ENCODE results near the gene CORIN.

CORIN gene

DNA sequence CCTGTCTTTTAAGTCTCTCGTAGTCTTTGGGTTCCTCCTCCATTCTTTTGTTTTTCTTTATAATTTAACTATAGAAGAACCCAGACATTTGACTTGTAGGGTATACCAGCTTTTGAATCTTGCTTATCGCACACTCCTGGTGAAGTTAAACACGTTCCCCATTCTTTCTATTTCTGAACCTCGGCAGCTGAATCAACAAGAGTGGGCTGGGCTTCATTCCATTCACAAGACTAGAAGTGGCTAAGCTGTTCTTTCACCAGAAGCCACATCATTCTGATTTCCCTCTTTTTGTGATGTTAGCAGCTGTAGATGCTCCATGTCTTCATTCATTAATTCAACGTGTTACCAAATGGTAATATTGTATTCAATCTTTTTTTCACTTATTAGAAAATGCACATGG lies 167.9 kb downstream of the CORIN start:
- no peak overlapping the region for H3K4me3 Mint-ChIP-seq
- no peak overlapping the region for H3K27ac Mint-ChIP-seq
- H3K9me3 Mint-ChIP-seq = no peaks in the 10 kb centered on the region
- DNase-seq (ENCODE audit: low spot score in 2 of 2) (no peak), ATAC-seq (no peak)
- H3K4me1 Mint-ChIP-seq = no peaks in the 10 kb centered on the region
- no peaks in the 10 kb centered on the region for H3K36me3 Mint-ChIP-seq

DNA sequence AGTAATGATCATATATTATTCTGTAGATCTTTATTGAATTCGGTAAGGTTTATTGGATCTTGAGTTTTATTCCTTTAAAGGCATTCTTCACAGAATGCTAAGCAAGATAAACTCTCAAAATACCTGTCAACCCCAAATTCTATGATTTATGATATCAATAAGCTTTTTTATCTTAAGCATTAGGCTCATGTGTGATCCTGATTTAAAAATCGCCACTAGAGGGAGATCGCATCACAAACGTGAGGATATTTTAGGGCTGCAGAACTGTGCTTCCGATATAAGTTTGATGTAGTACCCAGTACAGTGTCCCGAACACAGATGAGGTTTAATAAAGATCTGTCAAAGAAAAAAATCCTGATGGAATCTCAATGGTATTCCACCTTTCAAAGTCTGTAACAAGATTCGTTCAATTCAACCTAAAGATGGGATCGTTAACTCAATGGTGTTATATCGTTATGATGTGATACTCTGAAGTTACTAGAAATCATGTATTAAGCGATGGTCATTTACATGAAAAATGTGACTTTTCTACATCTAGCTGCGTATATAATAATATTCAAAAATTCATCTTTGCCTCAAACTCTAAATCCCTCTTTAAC lies 169.0 kb downstream of the CORIN start:
- Mint-ChIP-seq H3K4me3 (no peak overlapping the region), H3K27ac (no peak overlapping the region), H3K36me3 (no peaks in the 10 kb centered on the region), H3K4me1 (no peaks in the 10 kb centered on the region), H3K9me3 (no peaks in the 10 kb centered on the region)
- DNase-seq (ENCODE audit: low spot score in 2 of 2) (no peak), ATAC-seq (peak; percentile 52)

DNA sequence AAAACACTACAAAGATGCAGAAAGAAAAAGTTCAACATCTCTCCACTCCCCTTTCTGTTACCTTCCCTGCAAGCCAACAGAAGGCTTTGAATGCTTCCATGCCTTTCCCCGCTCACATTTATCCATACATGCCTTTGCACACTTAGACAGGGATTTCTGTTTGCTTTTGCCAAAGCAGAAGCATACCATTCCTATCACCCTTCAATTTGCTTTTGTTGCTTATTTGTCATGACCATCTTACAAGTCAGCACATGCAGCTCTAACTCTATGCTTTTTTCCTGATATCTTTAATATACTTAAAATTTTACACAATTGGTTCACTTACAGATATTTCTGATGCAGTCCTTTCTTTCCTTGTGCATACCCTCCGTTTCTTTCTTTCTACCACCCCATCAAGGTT lies 169.6 kb downstream of the CORIN start:
- no peak for ATAC-seq
- H3K9me3 Mint-ChIP-seq = no peaks in the 10 kb centered on the region
- no peaks in the 10 kb centered on the region for H3K4me1 Mint-ChIP-seq
- DNase-seq (ENCODE audit: low spot score in 2 of 2) = no peak
- H3K4me3 Mint-ChIP-seq = no peak overlapping the region
- H3K27ac Mint-ChIP-seq = no peak overlapping the region
- no peaks in the 10 kb centered on the region for H3K36me3 Mint-ChIP-seq

DNA sequence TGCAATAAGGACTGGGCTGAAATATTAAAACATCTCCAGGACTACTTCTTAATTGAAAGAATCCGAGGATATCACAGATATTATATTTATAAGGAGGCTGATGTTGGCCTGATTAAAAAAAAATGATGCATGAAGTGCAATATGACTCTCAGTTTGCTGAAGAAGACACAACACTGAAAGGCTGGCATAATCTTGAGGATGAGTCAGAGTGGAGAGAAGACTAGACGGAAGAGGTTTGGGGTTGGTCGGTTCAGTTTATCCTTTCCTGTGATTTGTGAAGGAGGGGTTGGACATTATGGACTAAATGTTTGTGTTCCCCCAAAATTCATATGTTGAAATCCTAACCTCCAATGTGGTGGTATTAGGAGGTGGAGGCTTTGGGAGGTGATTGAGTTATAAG lies 170.3 kb downstream of the CORIN start:
- Mint-ChIP-seq H3K36me3 (no peaks in the 10 kb centered on the region), H3K27ac (no peak overlapping the region), H3K4me3 (no peak overlapping the region), H3K9me3 (no peaks in the 10 kb centered on the region), H3K4me1 (no peaks in the 10 kb centered on the region)
- ATAC-seq = no peak
- no peak for DNase-seq (ENCODE audit: low spot score in 2 of 2)

DNA sequence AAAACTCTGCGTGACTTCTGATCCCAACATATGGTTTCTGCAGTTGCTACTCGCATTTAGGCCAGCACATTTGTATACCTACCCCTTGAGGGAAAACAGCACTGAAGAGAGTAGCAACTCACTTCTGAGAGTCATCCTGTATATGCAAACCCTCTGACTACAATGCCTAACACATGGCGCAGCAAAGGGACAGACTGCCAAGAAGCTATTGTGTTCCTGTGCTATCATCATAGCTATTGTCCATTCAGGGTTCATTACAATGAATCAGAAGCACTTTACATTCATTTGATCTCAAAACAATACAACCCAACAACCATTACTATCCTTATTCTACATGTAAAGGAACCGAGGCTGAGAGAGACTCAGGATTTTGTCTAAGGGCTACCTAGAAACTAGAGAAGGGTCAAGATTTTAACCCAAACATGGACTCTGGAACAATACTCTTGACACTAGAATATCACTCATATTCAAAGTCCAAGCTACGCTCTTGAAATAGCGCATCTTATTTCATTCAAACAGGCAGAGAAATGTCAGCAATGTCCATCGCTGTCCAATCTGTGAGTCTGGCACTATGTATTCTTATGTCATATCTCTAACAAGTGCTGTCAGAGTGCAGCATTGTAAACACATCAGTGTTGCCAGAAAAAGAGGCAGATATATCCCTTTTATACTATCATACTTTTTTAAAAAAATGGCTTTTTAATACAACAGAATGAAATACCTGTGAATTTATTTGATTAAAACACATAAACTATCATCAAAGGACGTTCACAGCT lies 173.6 kb downstream of the CORIN start:
- H3K4me1 Mint-ChIP-seq = no peaks in the 10 kb centered on the region
- no peaks in the 10 kb centered on the region for H3K36me3 Mint-ChIP-seq
- H3K9me3 Mint-ChIP-seq = no peaks in the 10 kb centered on the region
- ATAC-seq (no peak), DNase-seq (ENCODE audit: low spot score in 2 of 2) (no peak)
- no peak overlapping the region for H3K4me3 Mint-ChIP-seq
- H3K27ac Mint-ChIP-seq = no peak overlapping the region

DNA sequence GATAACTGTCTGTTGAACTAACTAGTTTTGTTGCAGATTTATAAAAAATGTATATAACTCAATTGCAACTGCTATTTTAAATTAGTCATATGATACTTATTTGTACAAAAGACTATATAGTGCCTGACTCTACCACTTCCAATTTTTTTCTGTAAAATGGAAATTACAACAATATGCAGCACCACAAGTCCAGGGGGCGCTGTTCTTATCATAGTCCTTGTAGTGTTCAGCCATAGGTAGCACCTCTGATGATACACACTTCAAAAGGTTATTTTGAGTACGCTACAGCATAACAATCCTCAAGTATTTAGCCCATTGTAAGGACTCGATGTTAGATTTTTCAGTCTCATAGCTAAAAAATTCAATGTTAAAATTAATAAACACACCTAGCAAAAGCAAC lies 174.9 kb downstream of the CORIN start:
- Mint-ChIP-seq H3K27ac (no peak overlapping the region), H3K9me3 (no peaks in the 10 kb centered on the region), H3K4me3 (no peak overlapping the region), H3K36me3 (no peaks in the 10 kb centered on the region), H3K4me1 (no peaks in the 10 kb centered on the region)
- ATAC-seq = no peak
- DNase-seq (ENCODE audit: low spot score in 2 of 2) = no peak

DNA sequence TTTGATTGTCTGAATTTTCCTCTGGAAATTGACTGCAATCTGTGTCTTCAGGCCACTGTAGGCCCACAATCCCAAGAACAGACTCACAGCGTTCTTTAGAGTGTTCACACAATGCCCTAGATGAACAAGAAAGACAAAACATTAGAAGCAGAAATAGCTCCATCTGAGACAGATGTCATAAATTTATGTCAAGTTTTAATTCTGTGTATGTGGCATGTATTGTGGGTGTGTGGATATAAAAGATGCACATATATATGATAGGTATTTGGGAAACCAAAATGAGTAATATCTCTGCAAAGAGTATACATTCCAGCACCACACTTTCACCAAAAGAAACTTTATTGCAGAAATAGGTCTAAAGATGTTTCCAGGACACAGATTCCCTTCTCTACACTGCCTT lies 176.1 kb downstream of the CORIN start:
- no peaks in the 10 kb centered on the region for H3K4me1 Mint-ChIP-seq
- no peak overlapping the region for H3K4me3 Mint-ChIP-seq
- H3K9me3 Mint-ChIP-seq = no peaks in the 10 kb centered on the region
- DNase-seq (ENCODE audit: low spot score in 2 of 2) (no peak), ATAC-seq (no peak)
- H3K27ac Mint-ChIP-seq = no peak overlapping the region
- H3K36me3 Mint-ChIP-seq = no peaks in the 10 kb centered on the region

DNA sequence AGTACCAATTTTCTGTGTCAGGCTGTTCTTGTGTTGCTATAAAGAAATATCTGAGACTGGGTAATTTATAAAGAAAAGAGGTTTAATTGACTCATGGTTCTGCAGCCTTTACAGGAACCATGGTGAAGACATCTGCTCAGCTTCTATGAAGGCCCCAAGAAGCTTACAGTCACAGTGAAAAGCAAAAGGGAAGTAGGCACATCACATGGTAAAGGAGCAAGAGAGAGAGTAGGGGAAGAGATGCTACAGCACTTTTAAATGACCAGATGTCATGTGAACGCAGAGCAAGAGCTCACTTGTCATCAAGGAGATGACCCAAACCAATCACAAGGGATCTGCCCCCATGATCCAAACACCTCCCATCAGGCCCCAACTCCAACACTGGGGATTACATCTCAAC lies 178.5 kb downstream of the CORIN start:
- no peak for ATAC-seq
- H3K27ac Mint-ChIP-seq = no peak overlapping the region
- no peak overlapping the region for H3K4me3 Mint-ChIP-seq
- no peaks in the 10 kb centered on the region for H3K9me3 Mint-ChIP-seq
- H3K4me1 Mint-ChIP-seq = no peaks in the 10 kb centered on the region
- DNase-seq (ENCODE audit: low spot score in 2 of 2) = no peak
- no peaks in the 10 kb centered on the region for H3K36me3 Mint-ChIP-seq

DNA sequence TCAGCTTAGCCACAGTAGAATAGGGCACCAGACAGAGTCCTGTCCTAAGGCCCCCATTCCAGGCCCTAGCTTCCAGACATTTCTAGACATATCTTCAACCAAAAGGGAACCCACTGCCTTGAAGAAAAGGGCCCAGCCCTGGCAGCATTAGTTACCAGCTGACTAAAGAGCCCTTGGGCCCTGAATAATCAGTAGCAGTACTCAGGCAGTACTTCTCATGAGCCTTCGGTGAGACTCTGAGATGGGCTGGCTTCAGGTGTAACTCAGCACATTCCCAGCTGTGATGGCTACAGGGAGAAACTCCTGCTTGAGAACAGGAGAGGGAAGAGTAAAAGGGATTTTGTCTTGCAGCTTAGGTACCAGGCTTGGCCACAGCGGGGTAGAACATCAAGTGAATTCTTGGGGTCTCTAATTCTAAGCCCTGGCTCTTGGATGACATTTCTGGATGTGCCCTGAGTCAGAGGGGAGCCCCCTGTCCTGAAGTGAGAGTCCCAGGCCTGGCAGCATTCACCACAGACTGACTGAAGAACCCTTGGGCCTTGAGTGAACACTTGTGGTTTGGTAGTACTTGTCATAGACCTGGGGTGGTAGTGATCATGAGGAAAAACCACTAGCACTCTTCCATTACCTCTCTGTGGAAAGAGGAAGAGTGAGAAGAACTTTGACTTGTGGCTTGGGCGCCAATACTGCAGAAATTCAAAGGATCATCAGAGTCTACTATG lies 182.7 kb downstream of the CORIN start:
- ATAC-seq = peak; percentile 51
- H3K4me1 Mint-ChIP-seq = no peaks in the 10 kb centered on the region
- DNase-seq (ENCODE audit: low spot score in 2 of 2) = no peak
- no peaks in the 10 kb centered on the region for H3K36me3 Mint-ChIP-seq
- no peak overlapping the region for H3K27ac Mint-ChIP-seq
- H3K9me3 Mint-ChIP-seq = no peaks in the 10 kb centered on the region
- H3K4me3 Mint-ChIP-seq = no peak overlapping the region

DNA sequence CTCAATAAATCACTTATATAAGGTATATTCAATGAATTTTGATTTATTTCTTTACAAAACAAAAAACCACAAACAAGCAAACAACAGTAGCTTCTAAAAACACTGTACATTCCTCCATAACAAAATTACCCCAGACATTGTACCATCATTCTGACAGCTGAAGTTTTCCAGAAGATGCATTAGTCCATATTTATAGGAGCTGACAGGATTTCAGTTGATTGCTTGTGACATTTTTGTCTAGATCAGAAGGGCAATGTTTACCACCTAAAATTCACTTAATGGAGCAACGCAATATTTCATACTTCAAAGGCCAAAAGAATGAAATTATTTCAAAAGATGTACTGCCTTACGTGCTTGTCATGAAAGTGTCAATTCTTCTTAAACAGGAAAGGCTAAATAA lies 185.8 kb downstream of the CORIN start:
- Mint-ChIP-seq H3K9me3 (no peaks in the 10 kb centered on the region), H3K27ac (no peak overlapping the region), H3K4me1 (no peaks in the 10 kb centered on the region), H3K4me3 (no peak overlapping the region), H3K36me3 (no peaks in the 10 kb centered on the region)
- DNase-seq (ENCODE audit: low spot score in 2 of 2) = no peak
- no peak for ATAC-seq

DNA sequence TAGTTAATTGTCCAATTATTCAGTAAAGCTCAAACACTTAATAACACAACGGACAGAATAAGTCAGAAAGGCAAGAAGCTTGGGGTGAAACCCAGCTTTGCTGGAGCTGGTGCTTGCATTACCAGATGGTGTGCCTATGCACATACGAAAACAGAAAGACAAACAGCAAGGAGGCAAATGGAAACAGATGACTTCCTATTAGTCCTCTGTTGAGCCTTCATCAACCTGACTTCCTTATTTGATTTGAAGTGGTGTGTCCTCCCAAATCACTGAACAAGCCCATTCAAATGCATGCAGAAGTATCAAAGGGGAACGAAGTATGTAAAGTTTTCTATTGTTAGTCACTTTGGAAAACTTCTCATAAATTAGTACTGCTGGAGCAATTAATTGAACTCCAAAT lies 186.6 kb downstream of the CORIN start:
- Mint-ChIP-seq H3K4me3 (no peak overlapping the region), H3K27ac (no peak overlapping the region), H3K36me3 (no peaks in the 10 kb centered on the region), H3K4me1 (no peaks in the 10 kb centered on the region), H3K9me3 (no peaks in the 10 kb centered on the region)
- DNase-seq (ENCODE audit: low spot score in 2 of 2) = no peak
- no peak for ATAC-seq

DNA sequence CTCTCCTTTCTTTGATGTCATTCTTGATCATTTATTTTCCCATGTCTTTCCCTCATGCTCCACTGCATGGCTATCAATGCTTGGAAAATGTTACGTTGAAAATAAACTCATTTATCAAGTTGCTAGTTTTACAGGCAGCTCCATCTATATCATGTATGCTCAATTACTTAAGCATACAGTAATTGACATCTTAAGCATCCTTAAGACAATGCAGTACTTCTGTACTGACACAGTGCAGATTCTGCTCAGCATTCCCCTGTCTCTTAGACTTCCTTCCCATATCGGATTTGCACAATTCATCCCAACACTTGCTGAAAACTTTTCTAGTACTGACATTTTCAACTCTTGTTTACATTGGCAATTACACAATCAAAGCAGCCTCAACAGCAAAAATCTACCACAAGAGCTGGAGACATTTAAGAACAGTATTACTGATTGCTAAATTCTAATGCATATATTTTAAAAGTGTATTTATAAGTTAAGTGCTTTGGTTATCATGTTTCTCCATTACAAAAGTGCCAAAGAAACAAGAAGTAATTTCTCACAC lies 187.2 kb downstream of the CORIN start:
- Mint-ChIP-seq H3K9me3 (no peaks in the 10 kb centered on the region), H3K4me3 (no peak overlapping the region), H3K36me3 (no peaks in the 10 kb centered on the region), H3K27ac (no peak overlapping the region), H3K4me1 (no peaks in the 10 kb centered on the region)
- DNase-seq (ENCODE audit: low spot score in 2 of 2) (no peak), ATAC-seq (no peak)

DNA sequence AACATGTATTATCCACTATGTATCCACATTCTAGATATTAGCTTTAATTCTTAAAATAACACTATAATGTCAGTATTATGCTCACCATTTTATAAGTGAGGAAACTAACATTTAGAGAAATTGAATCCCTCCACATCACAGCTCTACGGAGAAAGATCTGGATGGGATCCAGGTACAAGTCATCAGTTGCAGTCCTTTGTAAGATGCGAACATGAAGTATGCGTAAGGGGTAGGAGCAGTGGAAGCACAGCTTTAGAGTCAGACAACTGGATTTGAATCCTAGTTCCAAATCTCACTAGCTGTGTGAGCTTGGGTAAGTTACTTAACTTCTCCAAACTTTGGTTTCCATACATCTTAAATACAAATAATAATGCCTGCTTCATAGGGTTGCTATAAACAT lies 190.3 kb downstream of the CORIN start:
- no peak overlapping the region for H3K4me3 Mint-ChIP-seq
- H3K4me1 Mint-ChIP-seq = no peaks in the 10 kb centered on the region
- no peak overlapping the region for H3K27ac Mint-ChIP-seq
- no peaks in the 10 kb centered on the region for H3K9me3 Mint-ChIP-seq
- no peaks in the 10 kb centered on the region for H3K36me3 Mint-ChIP-seq
- no peak for DNase-seq (ENCODE audit: low spot score in 2 of 2)
- no peak for ATAC-seq

DNA sequence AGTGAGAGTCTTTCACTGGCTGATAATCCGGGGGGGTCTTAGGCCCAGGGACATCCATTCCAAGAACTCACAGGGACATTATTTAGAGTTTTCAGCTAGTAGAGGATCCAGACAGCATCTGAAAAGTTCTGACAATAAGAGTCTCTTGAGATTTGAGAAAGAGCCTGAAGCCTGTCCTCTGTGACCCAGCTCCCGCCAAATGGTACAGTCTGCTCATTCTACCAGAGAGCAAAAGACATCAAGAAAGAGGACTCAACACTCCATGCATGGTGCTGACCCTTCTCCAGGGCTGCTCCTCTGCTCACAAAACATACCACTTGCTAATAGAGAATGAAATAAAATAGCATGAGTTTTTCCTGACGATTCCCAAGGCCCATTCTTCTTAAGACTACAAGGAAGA lies 190.8 kb downstream of the CORIN start:
- H3K36me3 Mint-ChIP-seq = no peaks in the 10 kb centered on the region
- DNase-seq (ENCODE audit: low spot score in 2 of 2) (no peak), ATAC-seq (no peak)
- no peaks in the 10 kb centered on the region for H3K4me1 Mint-ChIP-seq
- no peak overlapping the region for H3K27ac Mint-ChIP-seq
- no peak overlapping the region for H3K4me3 Mint-ChIP-seq
- H3K9me3 Mint-ChIP-seq = no peaks in the 10 kb centered on the region

DNA sequence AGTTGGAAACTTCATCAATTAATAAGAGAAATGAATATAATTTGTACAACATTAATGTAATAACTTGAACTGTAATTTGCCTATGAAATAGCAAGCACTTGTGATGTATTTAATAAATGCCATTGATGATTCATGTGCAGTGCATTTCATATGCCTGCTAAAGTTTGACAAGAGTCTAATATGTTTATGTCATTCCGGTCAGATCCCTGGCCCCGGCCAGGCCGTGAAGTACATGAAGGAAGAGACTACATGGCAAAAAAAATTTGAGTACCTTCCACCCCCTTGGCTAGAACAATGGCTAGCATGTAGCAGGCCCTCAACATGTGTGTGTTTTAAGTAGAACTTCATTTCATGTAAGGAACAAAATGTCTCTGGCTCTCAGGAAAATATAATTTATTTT lies 191.5 kb downstream of the CORIN start:
- H3K27ac Mint-ChIP-seq = no peak overlapping the region

DNA sequence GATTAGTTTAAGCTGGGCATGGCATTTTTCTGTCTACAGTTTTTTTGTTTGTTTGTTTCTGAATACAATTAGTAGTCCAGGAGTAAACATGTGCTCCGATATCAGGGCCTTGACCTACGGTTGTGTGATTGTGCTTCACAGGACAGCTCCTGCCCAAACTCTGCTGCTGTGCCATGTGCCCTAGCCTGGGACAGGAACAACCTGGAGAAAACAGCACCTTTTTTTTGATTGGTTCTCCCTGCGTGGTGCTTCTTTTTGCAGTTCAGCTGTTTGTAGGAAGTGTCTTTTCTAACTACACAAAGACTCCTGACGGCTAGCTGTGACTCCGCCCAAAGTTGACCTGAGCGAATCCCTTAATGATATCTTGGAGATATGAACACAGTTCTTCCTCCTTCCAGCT lies 194.0 kb downstream of the CORIN start:
- no peak overlapping the region for H3K27ac Mint-ChIP-seq
- ATAC-seq (no peak), DNase-seq (ENCODE audit: low spot score in 2 of 2) (no peak)
- no peaks in the 10 kb centered on the region for H3K9me3 Mint-ChIP-seq
- no peak overlapping the region for H3K4me3 Mint-ChIP-seq
- H3K36me3 Mint-ChIP-seq = no peaks in the 10 kb centered on the region
- no peaks in the 10 kb centered on the region for H3K4me1 Mint-ChIP-seq

More for the DNA sequence above, 191.5 kb downstream of the CORIN start:
- no peaks in the 10 kb centered on the region for H3K4me1 Mint-ChIP-seq
- no peak for DNase-seq (ENCODE audit: low spot score in 2 of 2)
- H3K36me3 Mint-ChIP-seq = no peaks in the 10 kb centered on the region
- no peak overlapping the region for H3K4me3 Mint-ChIP-seq
- no peak for ATAC-seq
- H3K9me3 Mint-ChIP-seq = no peaks in the 10 kb centered on the region

Data from stimulated activated effector memory CD8-positive, alpha-beta T cell treated with anti-CD3 and anti-CD28 coated beads, Interleukin-12 subunit alpha, Interleukin-12 subunit beta, amount 100 ng/mL, for 72 hours (primary cell).